Skeletal muscle cell (primary cell): ENCODE data around the gene TESMIN.

ENCODE experiments used
- DNase-seq: peaks from one replicate; pipeline ENCODE4 v3.0.0-alpha.2; 2010; ENCODE audit warnings: low read depth
- H3K4me3 ChIP-seq: 2 replicates; pipeline ENCODE4 v1.5.1; 2011; ENCODE audit warnings: low read depth, mild to moderate bottlenecking, control low read depth, low read length, moderate library complexity

TESMIN gene

GRCh38 chr11:68667511-68668500, 83.5 kb downstream of the TESMIN start:
- H3K4me3 ChIP-seq, result no peak overlapping the region
- no peak for DNase-seq

DNA sequence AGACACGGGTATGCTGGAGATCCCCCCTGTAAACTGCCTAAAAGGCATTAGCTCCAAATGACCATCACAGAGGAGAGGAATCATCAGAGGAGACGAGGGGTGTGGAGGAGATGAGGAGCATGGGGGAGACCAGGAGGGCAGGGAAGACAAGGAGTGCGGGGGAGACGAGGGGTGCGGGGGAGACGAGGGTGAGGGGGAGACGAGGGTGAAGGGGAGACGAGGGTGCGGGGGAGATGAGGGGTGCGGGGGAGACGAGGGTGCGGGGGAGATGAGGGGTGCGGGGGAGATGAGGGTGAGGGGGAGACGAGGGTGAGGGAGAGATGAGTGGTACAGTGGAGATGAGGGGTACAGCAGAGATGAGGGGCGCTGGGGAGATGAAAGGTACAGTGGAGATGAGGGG, 84.5 kb downstream of the TESMIN start:
- H3K4me3 ChIP-seq, result no peak overlapping the region
- DNase-seq, result no peak

GRCh38 chr11:68665436-68665835, 85.9 kb downstream of the TESMIN start:
- no peak for DNase-seq

GRCh38 chr11:68664906-68665305, 86.4 kb downstream of the TESMIN start:
- H3K4me3 ChIP-seq, result no peak overlapping the region
- DNase-seq, result no peak

More at GRCh38 chr11:68665436-68665835, 85.9 kb downstream of the TESMIN start:
- no peak overlapping the region for H3K4me3 ChIP-seq

- no peak overlapping the region for H3K4me3 ChIP-seq
- no peak for DNase-seq
Observed at GRCh38 chr11:68664141-68664540, 87.2 kb downstream of the TESMIN start.

- H3K4me3 ChIP-seq, result no peak overlapping the region
- no peak for DNase-seq
Observed at GRCh38 chr11:68663482-68664010, 87.8 kb downstream of the TESMIN start.

DNA sequence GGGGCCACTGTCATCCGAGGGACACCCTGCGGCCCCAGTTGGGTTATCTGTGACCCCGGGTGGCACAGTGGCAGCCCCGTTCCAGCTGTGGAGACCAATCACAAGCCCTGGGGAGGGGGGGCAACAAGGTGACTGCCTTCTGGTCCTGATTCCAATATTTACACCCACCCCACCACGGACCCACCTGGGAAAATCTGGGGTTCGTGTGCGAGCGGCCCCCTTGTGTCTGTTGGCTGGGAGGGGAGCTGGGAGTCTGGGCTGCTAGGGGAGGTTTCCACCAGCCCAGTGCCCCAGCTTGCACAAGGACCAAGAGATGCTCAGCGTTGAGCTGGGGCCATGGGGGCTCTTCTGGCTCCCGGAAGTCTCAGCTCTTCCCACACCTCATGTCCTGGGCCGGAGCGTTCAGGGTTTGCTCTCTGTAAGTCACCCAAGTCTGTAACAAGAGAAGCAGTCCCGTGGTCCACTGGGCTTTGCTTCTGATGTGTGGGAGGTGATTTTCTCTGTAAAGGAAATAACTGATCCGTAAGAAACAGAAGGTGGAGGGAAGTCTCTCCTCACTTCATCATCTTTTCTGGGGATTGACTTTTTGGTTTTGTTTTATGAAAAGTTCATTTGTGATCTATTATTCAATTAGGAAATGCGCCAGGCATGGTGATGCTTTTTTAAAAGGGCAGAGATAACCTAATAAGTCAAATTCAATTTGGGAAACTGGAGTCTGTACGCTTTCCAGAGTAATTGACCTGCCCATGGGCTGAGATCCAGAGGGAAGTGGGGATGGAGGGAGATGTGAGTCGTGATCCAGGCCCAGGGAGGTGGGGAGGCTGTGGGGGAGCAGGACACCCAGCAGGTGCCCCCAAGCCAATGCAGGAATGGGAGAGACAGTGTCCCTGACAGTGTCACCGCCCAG, 89.4 kb downstream of the TESMIN start:
- no peak overlapping the region for H3K4me3 ChIP-seq
- no peak for DNase-seq

GRCh38 chr11:68661014-68661413, 90.3 kb downstream of the TESMIN start:
- H3K4me3 ChIP-seq, result no peak overlapping the region
- DNase-seq, result no peak

DNA sequence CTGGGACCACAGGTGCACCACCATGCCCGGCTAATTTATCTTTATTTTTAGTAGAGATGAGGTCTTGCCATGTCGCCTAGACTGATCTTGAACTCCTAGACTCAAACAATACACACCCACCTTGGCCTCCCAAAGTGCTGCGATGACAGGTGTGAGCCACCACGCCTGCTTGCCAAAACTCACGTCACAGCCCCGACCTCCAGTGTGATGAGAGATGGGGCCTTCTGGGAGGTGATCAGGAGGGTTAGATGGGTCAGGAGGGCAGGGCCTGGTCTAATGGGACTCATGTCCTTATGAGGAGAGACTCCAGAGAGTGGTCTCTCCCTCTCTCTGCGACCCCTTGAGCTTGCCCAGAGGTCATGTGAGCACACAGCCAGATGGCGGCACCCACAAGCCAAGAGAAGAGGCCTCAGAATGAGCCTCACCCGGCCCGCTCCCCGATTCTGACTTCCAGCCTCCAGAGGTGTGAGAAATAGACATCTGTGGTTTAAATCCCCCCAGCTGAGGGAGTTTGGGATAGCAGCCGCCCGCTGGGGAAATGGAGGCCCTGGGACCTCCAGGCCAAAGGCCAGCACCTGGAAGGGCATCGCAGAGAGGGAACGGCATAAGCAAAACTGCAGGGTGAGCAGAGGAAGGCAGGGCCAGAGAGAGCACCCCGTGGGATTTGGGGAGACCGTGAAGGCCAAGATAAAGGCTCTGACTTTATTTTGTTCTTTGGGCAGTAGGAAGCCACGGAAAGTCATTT, 91.1 kb downstream of the TESMIN start:
- H3K4me3 ChIP-seq, result no peak overlapping the region
- no peak for DNase-seq

GRCh38 chr11:68659158-68659921, 92.0 kb downstream of the TESMIN start:
- DNase-seq, result peak; percentile 98

GRCh38 chr11:68658661-68659060, 92.7 kb downstream of the TESMIN start:
- no peak overlapping the region for H3K4me3 ChIP-seq
- DNase-seq, result peak; percentile 46

More at GRCh38 chr11:68659158-68659921, 92.0 kb downstream of the TESMIN start:
- no peak overlapping the region for H3K4me3 ChIP-seq

DNA sequence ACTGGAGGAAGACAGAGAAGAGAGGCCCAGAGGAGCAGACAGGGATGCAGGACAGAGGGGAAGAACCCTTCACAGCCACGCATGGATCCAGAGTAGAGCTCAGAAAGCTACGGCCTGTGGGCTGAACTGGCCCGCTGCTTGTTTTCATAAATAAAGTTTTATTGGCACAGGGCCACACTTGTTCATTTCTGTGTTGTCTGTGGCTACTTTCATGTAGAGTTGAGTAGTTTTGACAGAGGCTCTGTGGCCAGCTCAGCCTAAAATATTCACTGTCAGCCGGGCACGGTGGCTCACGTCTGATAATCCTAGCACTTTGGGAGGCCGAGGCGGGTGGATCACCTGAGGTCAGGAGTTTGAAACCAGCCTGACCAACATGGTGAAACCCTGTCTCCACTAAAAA, 93.2 kb downstream of the TESMIN start:
- no peak for DNase-seq
- H3K4me3 ChIP-seq, result no peak overlapping the region
